H9 (cell line): ENCODE results near the gene DKK3. TPM values are rescaled to one million over a fixed set of nuclear protein-coding genes. Genes with fewer than 3 reads are reported as not detected.

ENCODE experiments used
- DNase-seq: peaks from one replicate; pipeline ENCODE4 v3.0.0-alpha.2; 2017
- H2AFZ ChIP-seq: one replicate; pipeline ENCODE4 v1.6.1; 2013; ENCODE audit warnings: mild to moderate bottlenecking, low read length, control low read depth, moderate library complexity
- H2AK5ac ChIP-seq: 2 replicates; pipeline ENCODE4 v1.6.1; 2013; ENCODE audit warnings: low read length, control low read depth, mixed read lengths; ENCODE audit not compliant: insufficient read length
- H2BK120ac ChIP-seq: one replicate; pipeline ENCODE4 v1.6.1; 2013; ENCODE audit warnings: low read depth, mild to moderate bottlenecking, low read length, control low read depth, inconsistent platforms; ENCODE audit not compliant: poor library complexity, severe bottlenecking
- H2BK12ac ChIP-seq: 2 replicates; pipeline ENCODE4 v1.6.1; 2013; ENCODE audit warnings: low read length, control low read depth, mixed read lengths, low read depth; ENCODE audit not compliant: insufficient read length
- H2BK15ac ChIP-seq: 2 replicates; pipeline ENCODE4 v1.6.1; 2013; ENCODE audit warnings: low read depth, low read length, control low read depth
- H2BK20ac ChIP-seq: one replicate; pipeline ENCODE4 v1.6.1; 2013; ENCODE audit warnings: low read depth, mild to moderate bottlenecking, low read length, control low read depth, inconsistent platforms; ENCODE audit not compliant: poor library complexity, severe bottlenecking
- H2BK5ac ChIP-seq: 2 replicates; pipeline ENCODE4 v1.6.1; 2013; ENCODE audit warnings: low read length, control low read depth, mixed read lengths; ENCODE audit not compliant: insufficient read length
- H3K14ac ChIP-seq: 2 replicates; pipeline ENCODE4 v1.6.1; 2013; ENCODE audit warnings: low read length, control low read depth; ENCODE audit not compliant: insufficient read depth
- H3K18ac ChIP-seq: 2 replicates; pipeline ENCODE4 v1.6.1; 2013; ENCODE audit warnings: low read depth, mild to moderate bottlenecking, mixed read lengths, low read length, control low read depth; ENCODE audit not compliant: insufficient read length
- H3K23ac ChIP-seq: 2 replicates; pipeline ENCODE4 v1.6.1; 2013; ENCODE audit warnings: low read length, control low read depth, mixed read lengths, low read depth; ENCODE audit not compliant: insufficient read length
- H3K23me2 ChIP-seq: 2 replicates; pipeline ENCODE4 v1.6.1; 2013; ENCODE audit warnings: low read depth, mild to moderate bottlenecking, mixed read lengths, low read length, control low read depth; ENCODE audit not compliant: insufficient read length, poor library complexity, severe bottlenecking
- H3K27ac ChIP-seq: 2 replicates; pipeline ENCODE4 v1.5.1; 2013; ENCODE audit warnings: low read length, control low read depth, mixed read lengths, low read depth; ENCODE audit not compliant: insufficient read length
- H3K27me3 ChIP-seq: 2 replicates; pipeline ENCODE4 v1.6.1; 2013; ENCODE audit warnings: low read length, control low read depth, inconsistent platforms; ENCODE audit not compliant: insufficient read depth
- H3K4ac ChIP-seq: 2 replicates; pipeline ENCODE4 v1.6.1; 2013; ENCODE audit warnings: low read depth, mild to moderate bottlenecking, control low read depth, inconsistent platforms, low read length, moderate library complexity
- H3K4me1 ChIP-seq: 2 replicates; pipeline ENCODE4 v1.6.1; 2013; ENCODE audit warnings: low read length, control low read depth, inconsistent platforms; ENCODE audit not compliant: insufficient read depth
- H3K4me2 ChIP-seq: 2 replicates; pipeline ENCODE4 v1.6.1; 2013; ENCODE audit warnings: low read length, control low read depth, mixed read lengths; ENCODE audit not compliant: insufficient read length, insufficient read depth
- H3K56ac ChIP-seq: 2 replicates; pipeline ENCODE4 v1.6.1; 2013; ENCODE audit warnings: low read depth, mild to moderate bottlenecking, mixed read lengths, low read length, control low read depth; ENCODE audit not compliant: insufficient read length
- H3K79me1 ChIP-seq: 2 replicates; pipeline ENCODE4 v1.6.1; 2013; ENCODE audit warnings: low read depth, mild to moderate bottlenecking, moderate library complexity, low read length, control low read depth, inconsistent platforms; ENCODE audit not compliant: insufficient read depth, poor library complexity, severe bottlenecking
- H3K79me2 ChIP-seq: 2 replicates; pipeline ENCODE4 v1.6.1; 2013; ENCODE audit warnings: low read length, control low read depth, inconsistent platforms; ENCODE audit not compliant: insufficient read depth
- H3K9ac ChIP-seq: 2 replicates; pipeline ENCODE4 v1.6.1; 2013; ENCODE audit warnings: low read length, control low read depth, mixed read lengths; ENCODE audit not compliant: insufficient read length; ENCODE audit errors: extremely low read depth
- H3K9me3 ChIP-seq: one replicate; pipeline ENCODE4 v1.6.1; 2013; ENCODE audit warnings: low read depth, low read length, inconsistent platforms; ENCODE audit not compliant: control insufficient read depth
- H3T11ph ChIP-seq: one replicate; pipeline ENCODE4 v1.6.1; 2013; ENCODE audit warnings: mild to moderate bottlenecking, low read length, control low read depth, inconsistent platforms
- H4K20me1 ChIP-seq: one replicate; pipeline ENCODE4 v1.6.1; 2013; ENCODE audit not compliant: control insufficient read depth, insufficient read length, insufficient read depth
- H4K5ac ChIP-seq: 2 replicates; pipeline ENCODE4 v1.6.1; 2013; ENCODE audit warnings: low read depth, mild to moderate bottlenecking, mixed read lengths, low read length, control low read depth; ENCODE audit not compliant: insufficient read length
- H4K8ac ChIP-seq: replicated peaks from 2 replicates; pipeline ENCODE4 v1.6.1; 2013; ENCODE audit warnings: low read length, control low read depth, mixed read lengths, low read depth; ENCODE audit not compliant: insufficient read length
- H4K91ac ChIP-seq: 2 replicates; pipeline ENCODE4 v1.6.1; 2013; ENCODE audit warnings: low read depth, mild to moderate bottlenecking, moderate library complexity, mixed read lengths, low read length, control low read depth; ENCODE audit not compliant: insufficient read length
- H3K27ac Mint-ChIP-seq, 3 experiments: 2 replicates in 2 of 3; 3 replicates in 1 of 3; pipeline ENCODE4 v1.8.0; 2020 to 2021; ENCODE audit warnings: mixed read lengths in 3 of 3, mild to moderate bottlenecking in 1 of 3, moderate library complexity in 1 of 3
- H3K27me3 Mint-ChIP-seq: 2 replicates; pipeline ENCODE4 v1.8.0; 2021; ENCODE audit warnings: low read depth, mild to moderate bottlenecking, moderate library complexity, mixed read lengths
- H3K36me3 Mint-ChIP-seq, 3 experiments: 2 replicates in 2 of 3; 3 replicates in 1 of 3; pipeline ENCODE4 v1.8.0; 2020 to 2021; ENCODE audit warnings: low read depth in 3 of 3, mixed read lengths in 3 of 3; ENCODE audit not compliant: insufficient read depth in 1 of 3
- H3K4me1 Mint-ChIP-seq, 2 experiments: 2 replicates each; pipeline ENCODE4 v1.8.0; 2020; ENCODE audit warnings: mixed read lengths in 2 of 2
- H3K4me3 Mint-ChIP-seq, 2 experiments: 2 replicates in 1 of 2; 3 replicates in 1 of 2; pipeline ENCODE4 v1.8.0; 2020 to 2021; ENCODE audit warnings: mild to moderate bottlenecking in 2 of 2, mixed read lengths in 2 of 2, moderate library complexity in 1 of 2
- H3K9me3 Mint-ChIP-seq, 2 experiments: 2 replicates in 1 of 2; 3 replicates in 1 of 2; pipeline ENCODE4 v1.8.0; 2020; ENCODE audit warnings: mild to moderate bottlenecking in 2 of 2, mixed read lengths in 2 of 2, moderate library complexity in 1 of 2
- CTCF ChIP-seq: fragments of 200-600 bp; sonication (generic); conservative IDR thresholded peaks from 3 replicates; pipeline ENCODE4 v1.8.0; 2021; ENCODE audit warnings: antibody characterized with exemption, mild to moderate bottlenecking
- WGBS: extraction: QIAGEN DNeasy Blood & Tissue Kit; methylation state at CpG from one replicate; pipeline ENCODE4 v1.1.7; 2013; ENCODE audit warnings: missing lambda C conversion rate, low lambda C conversion rate, mixed read lengths; ENCODE audit not compliant: insufficient read length; ENCODE audit errors: extremely low coverage; 5-methylcytosine and 5-hydroxymethylcytosine counted together
- long read RNA-seq: library from polyadenylated mRNA; unstranded; transcript quantifications from one replicate; pipeline ENCODE4 v2.0.0, GENCODE V29; 2020
- total RNA-seq: library from RNA; stranded (reverse); gene quantifications from 2 replicates; pipeline ENCODE4 v1.2.1, GENCODE V29; 2021

The DKK3 gene
- total RNA-seq: 16.2 and 17.1 TPM in 2 replicates
- long read RNA-seq, transcript DKK3-201 (8 exons, 2,636 nt): minor isoform, 10 of 93 reads
- long read RNA-seq, transcript DKK3-202 (8 exons, 2,650 nt): major isoform, 19 of 93 reads
- long read RNA-seq, partial matches to known transcripts: 43 of 93 reads
- long read RNA-seq, other reads (novel, unspliced or antisense): 21 of 93 reads

DNA sequence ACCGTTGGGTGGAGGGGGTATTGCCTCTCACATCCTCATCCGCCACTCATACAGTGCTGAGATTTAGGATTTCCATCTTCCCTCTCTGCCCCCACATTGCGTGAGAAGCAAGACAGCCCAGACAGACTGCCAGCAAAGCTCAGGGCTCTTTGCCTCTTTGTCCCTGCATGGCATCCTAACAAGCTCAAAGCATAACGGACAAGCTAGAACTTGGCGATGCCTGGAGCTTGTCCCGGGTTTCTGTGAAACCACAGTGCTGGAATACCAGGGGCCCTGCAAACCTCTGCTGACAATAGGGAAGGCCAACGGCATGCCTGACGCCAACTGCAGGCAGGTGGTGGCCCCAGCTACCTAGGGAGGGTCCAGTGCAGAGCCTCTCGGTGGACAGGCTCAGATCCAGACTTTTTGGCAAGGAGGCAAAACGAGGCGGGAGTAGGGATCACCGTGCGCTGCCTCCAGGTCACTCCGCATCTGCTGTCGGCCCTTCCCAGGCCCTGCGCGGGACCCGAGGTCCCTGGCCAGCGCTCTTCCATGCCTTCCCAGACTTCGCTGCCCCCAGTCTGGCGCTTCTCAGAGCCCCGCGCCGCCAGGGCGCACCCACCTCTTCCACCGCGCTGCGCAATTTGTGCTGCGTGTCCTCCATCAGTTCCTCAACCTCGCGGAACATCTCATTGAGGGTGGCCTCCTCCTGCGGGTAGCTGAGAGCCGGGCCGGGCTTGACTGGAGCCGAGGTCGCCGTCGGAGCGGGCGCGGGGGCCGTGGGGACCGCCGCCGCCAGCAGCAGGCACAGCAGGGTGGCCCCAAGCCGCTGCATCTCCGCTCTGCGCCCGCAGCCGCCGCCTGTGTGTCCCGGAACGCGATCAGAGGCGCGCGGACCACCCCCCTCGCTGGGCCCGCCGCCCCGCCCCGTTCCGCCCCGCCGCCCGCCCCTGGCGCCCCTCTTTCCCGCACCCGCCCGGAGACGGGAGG lies at the start of gene DKK3:
Gene DKK3, minus strand, starts transcription at position 858 of the 969 bp plus-strand sequence. Its CDS starts 44 bp downstream, at position 814.
- peaks cover 11% of the 10 kb centered on the region for H3K23me2 ChIP-seq
- no peaks in the 10 kb centered on the region for H3K9me3 ChIP-seq
- H3K27me3 Mint-ChIP-seq: peaks cover 36% of the 10 kb centered on the region
- H3K56ac ChIP-seq: no peak within 1 kb of the TSS
- H3K18ac ChIP-seq: peak within 1 kb of the TSS; percentile 18
- H3K14ac ChIP-seq: peak within 1 kb of the TSS; percentile 47
- H3K27ac Mint-ChIP-seq: peak within 1 kb of the TSS in 2 of 3 experiments; percentile 86 to 90; a peak in 4 of 7 replicates
- peaks cover 15 to 20% of the 10 kb centered on the region in 2 experiments for H3K4me1 Mint-ChIP-seq
- no peak within 1 kb of the TSS for H3K27ac ChIP-seq
- no peak within 1 kb of the TSS for H3T11ph ChIP-seq
- no peak within 1 kb of the TSS for H2BK15ac ChIP-seq
- no peaks in the 10 kb centered on the region for H3K79me1 ChIP-seq
- no peaks in the 10 kb centered on the region for H3K79me2 ChIP-seq
- H2BK12ac ChIP-seq: no peak within 1 kb of the TSS
- H3K4ac ChIP-seq: no peak within 1 kb of the TSS
- H2BK20ac ChIP-seq: no peak within 1 kb of the TSS
- peak within 1 kb of the TSS; percentile 84 to 96 for H3K4me3 Mint-ChIP-seq
- H3K9me3 Mint-ChIP-seq: no peaks in the 10 kb centered on the region
- H4K8ac ChIP-seq: no peak within 1 kb of the TSS
- H3K9ac ChIP-seq: no peak within 1 kb of the TSS
- H3K36me3 Mint-ChIP-seq: peaks cover 0 to 7% (median 1%) of the 10 kb centered on the region in 3 experiments; a peak in 1 of 7 replicates
- H4K5ac ChIP-seq: no peak within 1 kb of the TSS
- no peak for TF ChIP-seq CTCF
- WGBS: no CpG with 5 or more reads among the region's 71 CpGs
- no peaks in the 10 kb centered on the region; the same call in 1 of the 2 replicates for H3K27me3 ChIP-seq
- peak within 1 kb of the TSS; percentile 86 for H3K4me2 ChIP-seq
- H3K4me1 ChIP-seq: no peaks in the 10 kb centered on the region; the same call in 1 of the 2 replicates
- no peak within 1 kb of the TSS for H2AFZ ChIP-seq
- H2BK120ac ChIP-seq: no peak within 1 kb of the TSS
- peak; percentile 63 for DNase-seq
- no peak within 1 kb of the TSS for H2AK5ac ChIP-seq
- H3K23ac ChIP-seq: no peak within 1 kb of the TSS
- H4K91ac ChIP-seq: no peak within 1 kb of the TSS
- no peaks in the 10 kb centered on the region for H4K20me1 ChIP-seq
- H2BK5ac ChIP-seq: no peak within 1 kb of the TSS
